Gastrocnemius medialis (tissue), 4 donors: ENCODE data around the gene PARD3B.

ENCODE experiments used
- CTCF ChIP-seq, 5 experiments: fragments of 450-650 bp in 3 of 5; fragments of 200-600 bp in 2 of 5; sonication (generic) in 2 of 5; IDR thresholded peaks in 4 of 5; conservative IDR thresholded peaks in 1 of 5; 1 replicate in 4 of 5; 2 replicates in 1 of 5; pipeline ENCODE4 v1.5.1; 2016 to 2019; ENCODE audit warnings: antibody characterized with exemption in 5 of 5, mild to moderate bottlenecking in 3 of 5, moderate library complexity in 3 of 5
- POLR2A ChIP-seq, 2 donors: fragments of 450-650 bp; IDR thresholded peaks; one replicate each; pipeline ENCODE4 v1.6.1; 2017; ENCODE audit warnings: antibody characterized with exemption in 2 of 2, mild to moderate bottlenecking in 2 of 2, moderate library complexity in 2 of 2

- TF ChIP-seq POLR2A (IDR thresholded peaks at IDR 0.05): no peak
- TF ChIP-seq CTCF (IDR thresholded peaks at IDR 0.05 in 4 of 5, conservative IDR thresholded peaks at IDR 0.05 in 1 of 5): no peak
These were observed 148.0 kb downstream of the PARD3B start for GRCh38 chr2:204693262-204693661.
